Activated CD4-positive, CD25-positive, alpha-beta regulatory T cell treated with anti-CD3 and anti-CD28 coated beads, Interleukin-2, amount 50 U/mL, for 24 hours (primary cell): ENCODE data around the gene GCAT.

Experiments
- ATAC-seq, 2 donors: fragments of 150-1000 bp; cut with Tn5 transposase; one replicate each; pipeline ENCODE4 v1.10.0; 2021; ENCODE audit warnings: mild to moderate bottlenecking in 1 of 2, moderate library complexity in 1 of 2

Gene GCAT

GRCh38 chr22:37846433-37846832 lies 38.7 kb downstream of the GCAT start:
- no peak for ATAC-seq

- ATAC-seq: no peak
These were observed 40.9 kb downstream of the GCAT start for GRCh38 chr22:37848587-37849088.

DNA sequence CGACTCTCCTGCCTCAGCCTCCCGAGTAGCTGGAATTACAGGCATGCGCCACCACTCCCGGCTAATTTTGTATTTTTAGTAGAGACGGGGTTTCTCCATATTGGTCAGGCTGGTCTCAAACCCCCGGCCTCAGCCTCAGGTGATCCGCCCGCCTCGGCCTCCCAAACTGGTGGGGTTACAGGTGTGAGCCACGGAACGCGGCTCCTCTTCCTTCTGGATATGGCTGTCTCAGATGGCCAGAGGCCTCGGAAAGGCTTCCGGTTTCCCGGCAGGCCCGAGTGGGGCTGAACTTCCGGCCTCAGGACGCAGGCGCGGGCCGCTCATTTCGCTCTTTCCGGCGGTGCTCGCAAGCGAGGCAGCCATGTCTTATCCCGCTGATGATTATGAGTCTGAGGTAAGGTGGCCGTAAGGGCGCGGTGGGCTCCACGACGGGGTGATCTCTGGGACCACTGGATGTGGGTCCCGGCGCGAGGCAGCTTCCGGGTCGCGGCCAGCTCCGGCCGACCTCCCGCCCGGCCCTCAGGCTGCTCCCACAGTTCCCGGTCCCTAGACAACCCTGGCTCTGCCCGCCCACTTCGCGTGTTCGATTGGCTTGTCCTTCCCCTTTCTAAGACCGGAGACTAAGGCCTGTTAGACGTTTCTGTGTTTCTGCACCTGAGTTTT lies 41.5 kb downstream of the GCAT start, which contains the start of gene EIF3L:
EIF3L (plus strand) TSS at position 331 of the 663 bp plus-strand sequence; CDS start at position 362, 31 bp downstream.
- peak; percentile 73 for ATAC-seq

GRCh38 chr22:37850801-37851200 lies 43.1 kb downstream of the GCAT start:
- ATAC-seq: no peak

DNA sequence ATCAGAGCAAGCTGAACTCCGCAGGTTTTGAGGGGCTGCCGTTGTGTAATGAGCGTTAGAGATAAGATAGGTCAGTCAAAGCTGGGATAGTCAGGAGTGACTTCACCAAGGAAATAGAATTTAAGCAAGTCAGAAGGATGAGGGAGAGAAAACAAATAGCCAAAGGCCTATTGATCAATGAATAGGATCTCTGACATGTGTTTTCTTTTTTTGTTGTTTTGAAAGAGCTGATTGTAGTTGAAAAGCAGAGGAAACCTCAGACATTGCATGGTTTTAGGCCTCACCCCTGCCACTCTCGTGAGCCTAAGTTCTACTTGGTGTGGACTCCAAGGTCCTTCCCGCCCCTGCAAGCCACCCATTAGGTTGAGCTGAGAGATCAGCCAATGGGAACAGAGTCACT lies 44.7 kb downstream of the GCAT start:
- ATAC-seq: no peak

- ATAC-seq: no peak
These were observed 47.2 kb downstream of the GCAT start for GRCh38 chr22:37854946-37855345.

- ATAC-seq: no peak
These were observed 47.7 kb downstream of the GCAT start for GRCh38 chr22:37855462-37855861.

DNA sequence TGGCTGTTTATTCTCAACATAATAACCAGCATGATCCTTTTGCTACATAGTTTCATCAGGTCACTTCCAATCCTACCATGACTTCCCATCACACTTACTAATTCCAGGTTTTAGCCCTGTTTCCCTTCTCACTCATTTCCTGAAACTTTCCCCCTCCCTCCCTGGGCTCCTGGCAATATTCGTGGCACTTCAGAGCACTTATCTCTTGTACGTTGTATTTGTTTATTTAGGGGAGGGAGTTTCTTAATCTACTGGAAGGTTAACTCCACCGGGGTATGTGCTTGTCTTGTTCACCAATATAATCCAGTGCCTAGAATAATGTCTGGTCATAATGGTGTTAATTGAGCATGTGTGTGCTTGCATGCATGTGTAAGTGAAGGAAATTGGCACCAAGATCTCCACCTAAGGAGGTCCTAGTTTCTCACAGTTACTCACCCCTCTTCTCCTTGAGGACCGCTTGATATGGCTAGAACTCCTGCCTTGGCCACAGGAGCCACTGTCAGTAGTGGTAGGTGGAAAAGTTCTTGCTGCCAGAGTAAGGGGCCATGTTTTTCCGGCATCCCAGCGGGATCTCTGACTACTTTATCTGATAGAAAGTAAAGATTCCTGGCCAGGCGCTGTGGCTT lies 53.2 kb downstream of the GCAT start:
- no peak for ATAC-seq

GRCh38 chr22:37862570-37863325 lies 55.0 kb downstream of the GCAT start:
- ATAC-seq: peak; percentile 13 to 20

DNA sequence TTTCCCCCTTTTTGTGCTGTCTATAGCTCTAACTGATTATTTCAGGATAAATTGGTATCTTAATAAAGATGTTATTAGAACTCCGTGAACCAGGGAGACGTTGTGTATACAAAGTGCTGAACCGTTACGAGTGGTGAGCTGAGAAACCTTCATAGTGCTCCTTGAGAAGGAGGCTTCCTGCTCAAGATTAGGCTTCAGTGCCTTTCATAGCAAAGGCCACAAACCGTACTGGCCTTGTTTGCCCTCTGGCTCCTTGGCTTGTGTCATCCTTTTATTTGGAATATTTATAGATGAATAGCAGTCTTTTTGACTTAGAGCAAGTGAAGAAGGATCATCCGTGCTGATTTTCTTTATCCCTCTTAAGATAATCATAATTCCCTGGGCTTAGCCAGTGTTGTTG lies 57.8 kb downstream of the GCAT start:
- ATAC-seq: no peak
